A549 (cell line): Measurements from ENCODE around the gene TMEM53. TPM values are rescaled to one million over a fixed set of nuclear protein-coding genes. Genes with fewer than 3 reads are reported as not detected.

Experiments used
- ATAC-seq, 2 experiments: fragments of 200-7000 bp in 1 of 2; fragments of >200 bp in 1 of 2; cut with Nextera tagmentation in 1 of 2; cut with Tn5 transposase in 1 of 2; 3 replicates each; pipeline versions ENCODE4 v1.8.0 to v1.9.1; 2018 to 2020; ENCODE audit warnings: mild to moderate bottlenecking in 1 of 2, moderate library complexity in 1 of 2
- CTCF ChIA-PET: fragments of 300-600 bp; sonication (Branson Sonifier 250); formaldehyde crosslinking; extraction: SDS; loops from one replicate; lab custom pipeline; 2021; ENCODE audit warnings: antibody characterized with exemption, inconsistent platforms; lab: Yijun Ruan, JAX
- POLR2A ChIA-PET: fragments of 350-600 bp; formaldehyde crosslinking; extraction: SDS; loops from one replicate; lab custom pipeline; 2021; ENCODE audit warnings: antibody characterized with exemption, inconsistent platforms; lab: Yijun Ruan, JAX
- DNase-seq, 2 experiments: peaks; one replicate each; pipeline versions ENCODE4 v3.0.0 to v3.0.0-alpha.2; 2011 to 2016; ENCODE audit warnings: low read depth in 1 of 2, low spot score in 1 of 2
- FAIRE-seq: peaks from 2 replicates; lab custom pipeline; 2011; peaks lifted over from hg19 to GRCh38; lab: Jason Lieb, UNC
- H3K27ac ChIP-seq, 2 experiments: fragments of >200 bp; sonication (Bioruptor Twin); formaldehyde crosslinking; 3 replicates each; pipeline ENCODE4 v1.5.1; 2016 to 2017
- H3K4me1 ChIP-seq: fragments of >200 bp; sonication (Bioruptor Twin); formaldehyde crosslinking; 3 replicates; pipeline ENCODE4 v1.6.1; 2016
- H3K4me2 ChIP-seq: fragments of >200 bp; sonication (Bioruptor Twin); formaldehyde crosslinking; 3 replicates; pipeline ENCODE4 v1.6.1; 2016
- H3K4me3 ChIP-seq: fragments of >200 bp; sonication (Bioruptor Twin); formaldehyde crosslinking; 3 replicates; pipeline ENCODE4 v1.5.1; 2016
- H3K9me3 ChIP-seq: fragments of >200 bp; sonication (Bioruptor Twin); formaldehyde crosslinking; 3 replicates; pipeline ENCODE4 v1.6.1; 2016
- CTCF ChIP-seq: fragments of >200 bp; sonication (Bioruptor Twin); formaldehyde crosslinking; IDR thresholded peaks from 3 replicates; pipeline ENCODE4 v1.5.1; 2016
- EHMT2 ChIP-seq: fragments of 200-600 bp; sonication (generic); IDR thresholded peaks from 2 replicates; pipeline ENCODE4 v1.6.1; 2016; ENCODE audit warnings: antibody characterized with exemption, low read depth, mild to moderate bottlenecking, moderate library complexity
- FOSB ChIP-seq: fragments of 250-450 bp; sonication (Bioruptor Pico); IDR thresholded peaks from 2 replicates; pipeline ENCODE4 v1.5.0; 2020; ENCODE audit warnings: mild to moderate bottlenecking, moderate library complexity
- FOXS1 ChIP-seq: fragments of 250-450 bp; sonication (Bioruptor Pico); IDR thresholded peaks from 2 replicates; pipeline ENCODE4 v1.5.0; 2020; ENCODE audit warnings: mild to moderate bottlenecking, moderate library complexity
- HDAC2 ChIP-seq: fragments of 200-600 bp; sonication (generic); IDR thresholded peaks from 2 replicates; pipeline ENCODE4 v1.6.1; 2016
- HES2 ChIP-seq: fragments of >200 bp; sonication (Bioruptor Twin); formaldehyde crosslinking; IDR thresholded peaks from 2 replicates; pipeline ENCODE4 v1.6.1; 2016
- KDM1A ChIP-seq: fragments of 200-600 bp; sonication (generic); IDR thresholded peaks from 2 replicates; pipeline ENCODE4 v1.6.1; 2016; ENCODE audit warnings: low read depth, mild to moderate bottlenecking
- NFE2L2 ChIP-seq: fragments of 150-350 bp; conservative IDR thresholded peaks from 2 replicates; pipeline ENCODE4 v1.6.1; 2014; ENCODE audit warnings: low read length
- NPAS2 ChIP-seq: fragments of 250-450 bp; sonication (Bioruptor Pico); IDR thresholded peaks from 2 replicates; pipeline ENCODE4 v1.8.0; 2022; ENCODE audit warnings: mild to moderate bottlenecking, moderate library complexity, borderline replicate concordance
- RFX5 ChIP-seq: fragments of 450-650 bp; IDR thresholded peaks from 2 replicates; pipeline ENCODE4 v1.7.1; 2014; ENCODE audit warnings: antibody characterized with exemption, mild to moderate bottlenecking, moderate library complexity
- TFCP2L1 ChIP-seq: fragments of 250-450 bp; sonication (Bioruptor Pico); IDR thresholded peaks from 2 replicates; pipeline ENCODE4 v1.5.0; 2021; ENCODE audit warnings: mild to moderate bottlenecking
- ZC3H11A ChIP-seq: fragments of 450-650 bp; IDR thresholded peaks from 2 replicates; pipeline ENCODE4 v1.6.1; 2014; ENCODE audit warnings: antibody characterized with exemption, mild to moderate bottlenecking
- ZNF302 ChIP-seq: fragments of 250-450 bp; sonication (Bioruptor Pico); IDR thresholded peaks from 2 replicates; pipeline ENCODE4 v1.9.0; 2021; ENCODE audit warnings: inconsistent platforms, mild to moderate bottlenecking, moderate library complexity
- WGBS: methylation state at CpG from one replicate; pipeline ENCODE4 v1.1.6; 2017; ENCODE audit errors: missing lambda C conversion rate; 5-methylcytosine and 5-hydroxymethylcytosine counted together
- polyA plus RNA-seq, 4 experiments: library from polyadenylated mRNA; depleted of rRNA in 3 of 4; stranded (reverse); fragments of >200 nt; fragmentation: RNase III in 1 of 4; extraction: RNeasy Plus Mini Kit Qiagen cat#74134 plus additional on column Dnase treatment in 1 of 4; gene quantifications; 2 replicates in 3 of 4; 3 replicates in 1 of 4; pipeline ENCODE4 v1.2.3, GENCODE V29; 2011 to 2017

Gene TMEM53
- polyA plus RNA-seq, 2 of the 4 experiments (the other 2 are of a cell fraction): 6.2 to 8.0 TPM

- Histone ChIP-seq H3K4me3 (no peak overlapping the region), H3K4me2 (no peak overlapping the region), H3K9me3 (no peaks in the 10 kb centered on the region), H3K27ac (no peak overlapping the region), H3K4me1 (no peaks in the 10 kb centered on the region)
- no peak for TF ChIP-seq FOXS1 (CRISPR knock-in tag)
- TF ChIP-seq EHMT2: no peak
- CTCF ChIA-PET: interaction anchor here (1.4 to 14.6 kb wide), 4 partner anchors 9 to 424 kb away, joined by 3 to 119 read pairs (median 6); no protein-coding TSS in a partner anchor
- DNase-seq (no peak), FAIRE-seq (no peak), ATAC-seq (no peak)
- POLR2A ChIA-PET: interaction anchor here (1.2 to 2.3 kb wide), 2 partner anchors 9 to 10 kb away, joined by 3 to 19 read pairs; no protein-coding TSS in a partner anchor
- 90% methylated on average over 7 of the region's 12 CpGs for WGBS
Observed at GRCh38 chr1:44641126-44642102, 32.9 kb downstream of the TMEM53 start.

GRCh38 chr1:44640200-44640853 lies 34.0 kb downstream of the TMEM53 start:
- ChIA-PET POLR2A (interaction anchor here (1.2 kb wide), 1 partner anchor 9 kb away, joined by 3 read pairs; no protein-coding TSS in a partner anchor), CTCF (interaction anchor here (1.4 to 14.6 kb wide), 2 partner anchors 11 to 19 kb away, joined by 3 to 119 read pairs; no protein-coding TSS in a partner anchor)
- no peak for ATAC-seq
- Histone ChIP-seq H3K4me1 (no peaks in the 10 kb centered on the region), H3K4me3 (no peak overlapping the region), H3K4me2 (no peak overlapping the region), H3K27ac (no peak overlapping the region), H3K9me3 (no peaks in the 10 kb centered on the region)
- WGBS: 94% methylated on average over 24 of the region's 24 CpGs
- no peak for DNase-seq
- no peak for FAIRE-seq
- TF ChIP-seq ZC3H11A: no peak
- TF ChIP-seq, all 56 proteins: peak for 0

GRCh38 chr1:44637702-44638411 lies 36.4 kb downstream of the TMEM53 start:
- POLR2A ChIA-PET: no interaction called here
- TF ChIP-seq ZNF302 (CRISPR knock-in tag): no peak
- TF ChIP-seq KDM1A: no peak
- no peak for TF ChIP-seq EHMT2
- no peak for TF ChIP-seq NFE2L2
- no peak for TF ChIP-seq RFX5
- no peak for TF ChIP-seq CTCF
- no peak for TF ChIP-seq FOSB (CRISPR knock-in tag)
- TF ChIP-seq HDAC2: no peak
- no peak for TF ChIP-seq TFCP2L1 (CRISPR knock-in tag)
- TF ChIP-seq HES2: no peak
- TF ChIP-seq NPAS2 (CRISPR knock-in tag): no peak
- no peak for ATAC-seq

More at GRCh38 chr1:44637702-44638411, 36.4 kb downstream of the TMEM53 start:
- Histone ChIP-seq H3K27ac (no peak overlapping the region), H3K4me2 (no peak overlapping the region), H3K4me1 (peaks cover 3% of the 10 kb centered on the region; the same call in 1 of the 3 replicates), H3K9me3 (no peaks in the 10 kb centered on the region), H3K4me3 (no peak overlapping the region)
- DNase-seq (no peak), FAIRE-seq (no peak)
- 95% methylated on average over 27 of the region's 27 CpGs for WGBS
- CTCF ChIA-PET: interaction anchor here (1.8 to 14.6 kb wide), 2 partner anchors 13 to 43 kb away, joined by 5 to 119 read pairs; no protein-coding TSS in a partner anchor
